PFSK-1 (cell line): Measurements from ENCODE around the gene KDM6B.

Experiments
- FOXP2 ChIP-seq: optimal IDR thresholded peaks from 2 replicates; pipeline ENCODE3; 2011; ENCODE audit warnings: borderline replicate concordance, control low read depth, inconsistent platforms; ENCODE audit not compliant: insufficient read depth; ENCODE audit errors: extremely low read length, extremely low read depth
- POLR2AphosphoS5 ChIP-seq: IDR thresholded peaks from 2 replicates; pipeline ENCODE4 v1.6.1; 2012; ENCODE audit warnings: low read depth, mild to moderate bottlenecking, control low read depth, low read length, moderate library complexity
- REST ChIP-seq, 2 experiments: IDR thresholded peaks; 2 replicates each; pipeline versions ENCODE4 v1.6.1 to v1.8.0; 2011 to 2012; ENCODE audit warnings: low read depth in 2 of 2, low read length in 2 of 2, control low read depth in 1 of 2, inconsistent platforms in 1 of 2, mild to moderate bottlenecking in 1 of 2, moderate library complexity in 1 of 2; ENCODE audit not compliant: insufficient read depth in 1 of 2
- SIN3A ChIP-seq: IDR thresholded peaks from 2 replicates; pipeline ENCODE4 v1.6.1; 2012; ENCODE audit warnings: mild to moderate bottlenecking, low read length, moderate library complexity, borderline replicate concordance; ENCODE audit not compliant: insufficient read depth
- TAF1 ChIP-seq: IDR thresholded peaks from 2 replicates; pipeline ENCODE4 v1.6.1; 2012; ENCODE audit warnings: low read length, control low read depth, borderline replicate concordance; ENCODE audit not compliant: insufficient read depth

The KDM6B gene

GRCh38 chr17:7862692-7863437, 28.8 kb downstream of the KDM6B start:
- TF ChIP-seq POLR2AphosphoS5 (no peak), SIN3A (0 out of 2 replicates have a peak, but pooled peaks have one; percentile 31)

GRCh38 chr17:7864995-7865650, 31.1 kb downstream of the KDM6B start:
- no peak for TF ChIP-seq REST (IDR thresholded peaks at IDR 0.05; ENCODE audit: insufficient read depth in 1 of 2, low read depth in 2 of 2, low read length in 2 of 2)
- TF ChIP-seq TAF1: no peak
- TF ChIP-seq POLR2AphosphoS5: no peak
- TF ChIP-seq FOXP2: no peak
- no peak for TF ChIP-seq SIN3A

GRCh38 chr17:7867881-7868329, 33.9 kb downstream of the KDM6B start:
- no peak for TF ChIP-seq TAF1
- no peak for TF ChIP-seq REST (IDR thresholded peaks at IDR 0.05; ENCODE audit: insufficient read depth in 1 of 2, low read depth in 2 of 2, low read length in 2 of 2)
- no peak for TF ChIP-seq FOXP2
- no peak for TF ChIP-seq POLR2AphosphoS5
- no peak for TF ChIP-seq SIN3A

GRCh38 chr17:7873051-7873450, 39.0 kb downstream of the KDM6B start:
- TF ChIP-seq POLR2AphosphoS5: no peak
- no peak for TF ChIP-seq FOXP2

GRCh38 chr17:7875804-7876370, 41.9 kb downstream of the KDM6B start:
- TF ChIP-seq POLR2AphosphoS5 (no peak), FOXP2 (no peak), REST (IDR thresholded peaks at IDR 0.05; ENCODE audit: insufficient read depth in 1 of 2, low read depth in 2 of 2, low read length in 2 of 2) (no peak), TAF1 (no peak), SIN3A (no peak)

GRCh38 chr17:7878234-7878633, 44.2 kb downstream of the KDM6B start:
- TF ChIP-seq SIN3A (no peak), TAF1 (no peak), POLR2AphosphoS5 (no peak), FOXP2 (no peak), REST (IDR thresholded peaks at IDR 0.05; ENCODE audit: insufficient read depth in 1 of 2, low read depth in 2 of 2, low read length in 2 of 2) (no peak)
